ENCODE measurements around the gene AGAP1. TPM values are rescaled to one million over a fixed set of nuclear protein-coding genes. Genes with fewer than 3 reads are reported as not detected.

The AGAP1 gene
- polyA plus RNA-seq, 1 experiment: 12.4 TPM

GRCh38 chr2:235729557-235729947, 235.7 kb downstream of the AGAP1 start:
- no peak for TF ChIP-seq CTCF (IDR thresholded peaks at IDR 0.05; ENCODE audit: low read depth, low read length)
- DNase-seq (ENCODE audit: low read depth, low spot score): no peak
- ChIA-PET POLR2A (no interaction called here), CTCF (interaction anchor here (1.1 to 1.9 kb wide), 2 partner anchors 16 to 134 kb away, joined by 3 to 9 read pairs; no protein-coding TSS in a partner anchor)
- no peak overlapping the region for H3K4me3 ChIP-seq (ENCODE audit: low read depth, low read length)
- H3K27me3 ChIP-seq (ENCODE audit: control insufficient read depth, insufficient read depth, low read length): no peaks in the 10 kb centered on the region
- H3K9me3 ChIP-seq (ENCODE audit: control insufficient read depth, insufficient read depth, low read length): no peaks in the 10 kb centered on the region; the same call in 1 of the 2 replicates
- H3K27ac ChIP-seq (ENCODE audit: low read depth, low read length): no peak overlapping the region

DNA sequence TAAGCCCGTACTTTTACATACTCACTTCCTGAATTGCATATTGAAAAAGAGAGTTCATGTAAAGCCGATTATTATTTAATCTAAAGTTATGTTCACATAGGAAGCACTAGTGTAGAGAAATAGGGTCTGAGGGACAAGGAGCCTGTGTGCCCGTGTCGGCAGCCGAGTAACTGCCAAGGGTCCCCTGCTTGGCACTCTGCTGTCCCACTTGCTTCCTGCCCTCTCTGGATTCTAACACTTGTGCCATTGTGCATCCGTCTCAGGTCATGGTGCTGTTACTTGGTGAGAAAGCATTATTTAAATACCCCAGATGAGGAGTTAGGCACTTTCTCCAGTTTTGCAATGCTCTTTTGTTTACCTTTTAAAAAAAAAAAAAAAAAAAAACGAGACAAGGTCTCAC, 236.3 kb downstream of the AGAP1 start:
- H3K27ac ChIP-seq (ENCODE audit: low read depth, low read length): no peak overlapping the region
- no peak for DNase-seq (ENCODE audit: low read depth, low spot score)
- no peaks in the 10 kb centered on the region for H3K27me3 ChIP-seq (ENCODE audit: control insufficient read depth, insufficient read depth, low read length)
- ChIA-PET POLR2A (interaction anchor here (0.7 kb wide), 1 partner anchor 590 kb away, joined by 8 read pairs; no protein-coding TSS in a partner anchor), CTCF (interaction anchor here (0.7 to 1.9 kb wide), 2 partner anchors 16 to 38 kb away, joined by 5 to 9 read pairs; no protein-coding TSS in a partner anchor)
- no peak overlapping the region for H3K4me3 ChIP-seq (ENCODE audit: low read depth, low read length)
- no peak for TF ChIP-seq CTCF (IDR thresholded peaks at IDR 0.05; ENCODE audit: low read depth, low read length)
- H3K9me3 ChIP-seq (ENCODE audit: control insufficient read depth, insufficient read depth, low read length): no peaks in the 10 kb centered on the region; the same call in 1 of the 2 replicates

- Histone ChIP-seq H3K27ac (ENCODE audit: low read depth, low read length) (no peak overlapping the region), H3K4me3 (ENCODE audit: low read depth, low read length) (no peak overlapping the region), H3K9me3 (ENCODE audit: control insufficient read depth, insufficient read depth, low read length) (no peaks in the 10 kb centered on the region; the same call in 1 of the 2 replicates), H3K27me3 (ENCODE audit: control insufficient read depth, insufficient read depth, low read length) (no peaks in the 10 kb centered on the region)
- TF ChIP-seq CTCF (IDR thresholded peaks at IDR 0.05; ENCODE audit: low read depth, low read length): no peak
- ChIA-PET POLR2A (interaction anchor here (0.7 kb wide), 1 partner anchor 51 kb away, joined by 3 read pairs; no protein-coding TSS in a partner anchor), CTCF (interaction anchor here (0.6 to 4.9 kb wide), 3 partner anchors 9 to 126 kb away, joined by 3 to 41 read pairs (median 3); no protein-coding TSS in a partner anchor)
- no peak for DNase-seq (ENCODE audit: low read depth, low spot score)
Observed at GRCh38 chr2:235733761-235734160, 239.9 kb downstream of the AGAP1 start.

- ChIA-PET POLR2A (interaction anchor here (0.7 kb wide), 1 partner anchor 51 kb away, joined by 3 read pairs; no protein-coding TSS in a partner anchor), CTCF (interaction anchor here (0.6 to 4.9 kb wide), 3 partner anchors 8 to 126 kb away, joined by 3 to 41 read pairs (median 3); no protein-coding TSS in a partner anchor)
- no peak overlapping the region for H3K27ac ChIP-seq (ENCODE audit: low read depth, low read length)
- H3K9me3 ChIP-seq (ENCODE audit: control insufficient read depth, insufficient read depth, low read length): no peaks in the 10 kb centered on the region; the same call in 1 of the 2 replicates
- no peak for TF ChIP-seq CTCF (IDR thresholded peaks at IDR 0.05; ENCODE audit: low read depth, low read length)
- H3K4me3 ChIP-seq (ENCODE audit: low read depth, low read length): no peak overlapping the region
- H3K27me3 ChIP-seq (ENCODE audit: control insufficient read depth, insufficient read depth, low read length): no peaks in the 10 kb centered on the region
- no peak for DNase-seq (ENCODE audit: low read depth, low spot score)
Observed at GRCh38 chr2:235734168-235734567, 240.3 kb downstream of the AGAP1 start.

GRCh38 chr2:235734688-235735231, 240.9 kb downstream of the AGAP1 start:
- no peak for DNase-seq (ENCODE audit: low read depth, low spot score)
- POLR2A ChIA-PET: interaction anchor here (0.7 kb wide), 1 partner anchor 10 kb away, joined by 3 read pairs; no protein-coding TSS in a partner anchor
- no peak overlapping the region for H3K27ac ChIP-seq (ENCODE audit: low read depth, low read length)
- H3K9me3 ChIP-seq (ENCODE audit: control insufficient read depth, insufficient read depth, low read length): no peaks in the 10 kb centered on the region; the same call in 1 of the 2 replicates
- no peak for TF ChIP-seq CTCF (IDR thresholded peaks at IDR 0.05; ENCODE audit: low read depth, low read length)
- no peak overlapping the region for H3K4me3 ChIP-seq (ENCODE audit: low read depth, low read length)
- CTCF ChIA-PET: interaction anchor here (1.2 to 4.9 kb wide), 4 partner anchors 8 to 141 kb away, joined by 3 to 41 read pairs (median 6); no protein-coding TSS in a partner anchor
- H3K27me3 ChIP-seq (ENCODE audit: control insufficient read depth, insufficient read depth, low read length): no peaks in the 10 kb centered on the region

Measured in AG04450 (cell line).